Endothelial cell (in vitro differentiated cells): Measurements from ENCODE around the gene TOR1AIP1. TPM values are rescaled to one million over a fixed set of nuclear protein-coding genes. Genes with fewer than 3 reads are reported as not detected.

Experiments used
- DNase-seq: peaks from one replicate; pipeline ENCODE4 v3.0.0; 2021; ENCODE audit warnings: low spot score
- H3K27ac Mint-ChIP-seq: one replicate; pipeline ENCODE4 v1.8.0; 2021; ENCODE audit warnings: mixed read lengths, inconsistent platforms; ENCODE audit not compliant: unreplicated experiment
- H3K27me3 Mint-ChIP-seq: one replicate; pipeline ENCODE4 v1.8.0; 2021; ENCODE audit warnings: mild to moderate bottlenecking, moderate library complexity, mixed read lengths, inconsistent platforms; ENCODE audit not compliant: unreplicated experiment
- H3K36me3 Mint-ChIP-seq: one replicate; pipeline ENCODE4 v1.8.0; 2021; ENCODE audit warnings: mild to moderate bottlenecking, low read depth, mixed read lengths, inconsistent platforms; ENCODE audit not compliant: unreplicated experiment
- H3K4me1 Mint-ChIP-seq: one replicate; pipeline ENCODE4 v1.8.0; 2021; ENCODE audit warnings: mild to moderate bottlenecking, mixed read lengths, inconsistent platforms; ENCODE audit not compliant: unreplicated experiment
- H3K4me3 Mint-ChIP-seq: one replicate; pipeline ENCODE4 v1.8.0; 2021; ENCODE audit warnings: mild to moderate bottlenecking, mixed read lengths, inconsistent platforms; ENCODE audit not compliant: unreplicated experiment
- H3K9me3 Mint-ChIP-seq: one replicate; pipeline ENCODE4 v1.8.0; 2021; ENCODE audit warnings: mixed read lengths, inconsistent platforms; ENCODE audit not compliant: unreplicated experiment
- CTCF ChIP-seq: fragments of 200-600 bp; sonication (generic); IDR thresholded peaks from one replicate; pipeline ENCODE4 v1.5.0; 2021; ENCODE audit warnings: antibody characterized with exemption; ENCODE audit not compliant: unreplicated experiment
- total RNA-seq: library from RNA; stranded (reverse); fragmentation: NEBNext Ultra II Directional; extraction: Animal tissue kit (Norgen Biotek cat#: 25700); gene quantifications from one replicate; pipeline ENCODE4 v1.2.1, GENCODE V29; 2021; ENCODE audit not compliant: unreplicated experiment

The TOR1AIP1 gene
- total RNA-seq, 1 donor from 2014 or later = 31.0 TPM

GRCh38 chr1:179921981-179922872, 40.1 kb downstream of the TOR1AIP1 start:
- no peak for TF ChIP-seq CTCF

GRCh38 chr1:179923029-179923428, 40.9 kb downstream of the TOR1AIP1 start:
- Mint-ChIP-seq H3K9me3 (no peaks in the 10 kb centered on the region), H3K27me3 (peaks cover 3% of the 10 kb centered on the region), H3K27ac (no peak overlapping the region), H3K36me3 (peaks cover 10% of the 10 kb centered on the region), H3K4me3 (no peak overlapping the region), H3K4me1 (peaks cover 19% of the 10 kb centered on the region)
- no peak for TF ChIP-seq CTCF
- DNase-seq = no peak

More at GRCh38 chr1:179921981-179922872, 40.1 kb downstream of the TOR1AIP1 start:
- peaks cover 14% of the 10 kb centered on the region for H3K36me3 Mint-ChIP-seq
- no peak for DNase-seq
- H3K9me3 Mint-ChIP-seq = no peaks in the 10 kb centered on the region
- H3K4me1 Mint-ChIP-seq = peaks cover 19% of the 10 kb centered on the region
- peak overlapping the region; percentile 59 for H3K27ac Mint-ChIP-seq
- no peak overlapping the region for H3K4me3 Mint-ChIP-seq
- H3K27me3 Mint-ChIP-seq = no peaks in the 10 kb centered on the region

GRCh38 chr1:179924268-179924667, 42.2 kb downstream of the TOR1AIP1 start:
- Mint-ChIP-seq H3K4me1 (peaks cover 19% of the 10 kb centered on the region), H3K4me3 (no peak overlapping the region), H3K36me3 (peaks cover 3% of the 10 kb centered on the region), H3K27me3 (peaks cover 3% of the 10 kb centered on the region), H3K27ac (no peak overlapping the region), H3K9me3 (no peaks in the 10 kb centered on the region)
- no peak for TF ChIP-seq CTCF
- DNase-seq = no peak

GRCh38 chr1:179925302-179925701, 43.2 kb downstream of the TOR1AIP1 start:
- Mint-ChIP-seq H3K4me3 (no peak overlapping the region), H3K27ac (no peak overlapping the region), H3K9me3 (no peaks in the 10 kb centered on the region), H3K27me3 (peaks cover 3% of the 10 kb centered on the region), H3K4me1 (peaks cover 19% of the 10 kb centered on the region), H3K36me3 (peaks cover 3% of the 10 kb centered on the region)
- no peak for DNase-seq
- no peak for TF ChIP-seq CTCF
